SU-DHL-6 (cell line): ENCODE measurements around the gene ALDH1A1.

Source experiments
- H2AFZ ChIP-seq: fragments of 200-600 bp; sonication (generic); 2 replicates; pipeline ENCODE4 v1.6.1; 2014; ENCODE audit warnings: low read depth, mild to moderate bottlenecking, moderate library complexity, mixed read lengths, antibody characterized with exemption, low read length; ENCODE audit not compliant: severe bottlenecking
- H3F3A ChIP-seq: fragments of 200-600 bp; shearing (Covaris generic); 2 replicates; pipeline ENCODE4 v1.6.0; 2016; ENCODE audit warnings: antibody characterized with exemption, mild to moderate bottlenecking; ENCODE audit not compliant: insufficient read depth
- H3K27ac ChIP-seq: fragments of 200-600 bp; sonication (generic); 2 replicates; pipeline ENCODE4 v1.5.1; 2016; ENCODE audit warnings: low read depth, mild to moderate bottlenecking, low read length, moderate library complexity, mixed read lengths
- H3K27me3 ChIP-seq: fragments of 200-600 bp; sonication (generic), shearing (Covaris generic); 2 replicates; pipeline ENCODE4 v1.6.0; 2014; ENCODE audit warnings: mild to moderate bottlenecking, low read length
- H3K36me3 ChIP-seq: fragments of 200-600 bp; sonication (generic); 2 replicates; pipeline ENCODE4 v1.6.1; 2014; ENCODE audit warnings: mild to moderate bottlenecking, low read length, mixed read lengths
- H3K4me2 ChIP-seq: fragments of 300-600, 200-600 bp; shearing (Covaris generic), sonication (generic); 2 replicates; pipeline ENCODE4 v1.6.0; 2014; ENCODE audit warnings: low read length, low read depth, mild to moderate bottlenecking; ENCODE audit not compliant: poor library complexity, severe bottlenecking
- H3K4me3 ChIP-seq: fragments of 200-600 bp; sonication (generic); 2 replicates; pipeline ENCODE4 v1.5.1; 2014; ENCODE audit warnings: antibody characterized with exemption, low read length, mild to moderate bottlenecking, mixed read lengths; ENCODE audit not compliant: insufficient read depth, poor library complexity, severe bottlenecking
- H3K79me2 ChIP-seq: fragments of 200-600 bp; sonication (generic); 2 replicates; pipeline ENCODE4 v1.6.1; 2014; ENCODE audit warnings: mild to moderate bottlenecking, low read length, moderate library complexity; ENCODE audit not compliant: insufficient read depth
- H3K9ac ChIP-seq: fragments of 200-600 bp; sonication (generic); 2 replicates; pipeline ENCODE4 v1.7.0; 2014; ENCODE audit warnings: mild to moderate bottlenecking, low read length
- H3K9me2 ChIP-seq: fragments of 200-600 bp; sonication (generic); replicated peaks from 2 replicates; pipeline ENCODE4 v1.6.1; 2014; ENCODE audit warnings: low read length; ENCODE audit not compliant: insufficient read depth
- H3K9me3 ChIP-seq: fragments of 200-600 bp; sonication (generic); 2 replicates; pipeline ENCODE4 v1.6.1; 2014; ENCODE audit warnings: low read length, mixed read lengths; ENCODE audit not compliant: insufficient read depth
- H4K20me1 ChIP-seq: fragments of 200-600 bp; sonication (generic); 2 replicates; pipeline ENCODE4 v1.6.1; 2014; ENCODE audit warnings: low read depth, mild to moderate bottlenecking, antibody characterized with exemption, low read length, moderate library complexity, mixed read lengths
- CTCF ChIP-seq: fragments of 200-600 bp; sonication (generic); IDR thresholded peaks from one replicate; pipeline ENCODE4 v1.5.1; 2017; ENCODE audit warnings: antibody characterized with exemption, mild to moderate bottlenecking, low read length, moderate library complexity; ENCODE audit not compliant: insufficient read depth, poor library complexity, severe bottlenecking
- EZH2phosphoT487 ChIP-seq: fragments of 200-600 bp; sonication (generic), shearing (Covaris generic); conservative IDR thresholded peaks from 2 replicates; pipeline ENCODE4 v1.6.1; 2018; ENCODE audit warnings: mild to moderate bottlenecking, antibody characterized with exemption, low read length, moderate library complexity, mixed read lengths

The ALDH1A1 gene

GRCh38 chr9:72936679-72937078 is 16.2 kb downstream of the ALDH1A1 start:
- Histone ChIP-seq H3K27me3 (no peaks in the 10 kb centered on the region), H3K27ac (no peak overlapping the region), H3K79me2 (no peaks in the 10 kb centered on the region), H3K4me3 (no peak overlapping the region), H3K4me2 (no peak overlapping the region), H2AFZ (no peak overlapping the region), H3F3A (no peaks in the 10 kb centered on the region), H3K9me3 (no peaks in the 10 kb centered on the region), H4K20me1 (no peaks in the 10 kb centered on the region), H3K9ac (no peak overlapping the region), H3K9me2 (no peaks in the 10 kb centered on the region), H3K36me3 (no peaks in the 10 kb centered on the region)
- TF ChIP-seq EZH2phosphoT487 (no peak), CTCF (no peak)

GRCh38 chr9:72936266-72936665 is 16.6 kb downstream of the ALDH1A1 start:
- Histone ChIP-seq H4K20me1 (no peaks in the 10 kb centered on the region), H3F3A (no peaks in the 10 kb centered on the region), H3K9ac (no peak overlapping the region), H2AFZ (no peak overlapping the region), H3K27me3 (no peaks in the 10 kb centered on the region), H3K4me3 (no peak overlapping the region), H3K27ac (no peak overlapping the region), H3K4me2 (no peak overlapping the region), H3K9me3 (no peaks in the 10 kb centered on the region), H3K79me2 (no peaks in the 10 kb centered on the region), H3K9me2 (no peaks in the 10 kb centered on the region), H3K36me3 (no peaks in the 10 kb centered on the region)
- TF ChIP-seq CTCF (no peak), EZH2phosphoT487 (no peak)

GRCh38 chr9:72935595-72935994 is 17.3 kb downstream of the ALDH1A1 start:
- Histone ChIP-seq H3K4me2 (no peak overlapping the region), H3K36me3 (no peaks in the 10 kb centered on the region), H2AFZ (no peak overlapping the region), H3K9me3 (no peaks in the 10 kb centered on the region), H3F3A (no peaks in the 10 kb centered on the region), H3K4me3 (no peak overlapping the region), H3K27me3 (no peaks in the 10 kb centered on the region), H3K27ac (no peak overlapping the region), H3K79me2 (no peaks in the 10 kb centered on the region), H4K20me1 (no peaks in the 10 kb centered on the region), H3K9me2 (no peaks in the 10 kb centered on the region), H3K9ac (no peak overlapping the region)
- TF ChIP-seq CTCF (no peak), EZH2phosphoT487 (no peak)
